Heart left ventricle (tissue), 16 donors: Measurements from ENCODE around the gene FLNB. TPM values are rescaled to one million over a fixed set of nuclear protein-coding genes. Genes with fewer than 3 reads are reported as not detected.

Source experiments
- ATAC-seq, 4 donors: fragments of 200-7000 bp; cut with Tn5 transposase; one replicate each; pipeline ENCODE4 v1.9.1; 2020 to 2022; ENCODE audit warnings: moderate library complexity in 4 of 4, mild to moderate bottlenecking in 3 of 4, moderate number of reproducible peaks in 1 of 4
- DNase-seq, 5 donors: peaks; one replicate each; pipeline ENCODE4 v3.0.0-alpha.2; 2020
- H3K27ac ChIP-seq, 12 donors: fragments of 200-600 bp; sonication (generic) in 4 of 12; one replicate each; pipeline versions ENCODE4 v1.5.0 to v1.8.0; 2016 to 2022; ENCODE audit warnings: mild to moderate bottlenecking in 2 of 12
- H3K27me3 ChIP-seq, 9 donors: fragments of 200-600 bp; sonication (generic) in 2 of 9; one replicate each; pipeline versions ENCODE4 v1.5.1 to v1.8.0; 2016 to 2022; ENCODE audit warnings: mild to moderate bottlenecking in 3 of 9
- H3K36me3 ChIP-seq, 9 donors: fragments of 200-600 bp; sonication (generic) in 2 of 9; one replicate each; pipeline versions ENCODE4 v1.5.0 to v1.8.0; 2018 to 2022; ENCODE audit warnings: mild to moderate bottlenecking in 2 of 9
- H3K4me1 ChIP-seq, 12 donors: fragments of 200-600 bp; sonication (generic) in 4 of 12; one replicate each; pipeline versions ENCODE4 v1.5.0 to v1.8.0; 2016 to 2022; ENCODE audit warnings: mild to moderate bottlenecking in 3 of 12
- H3K4me3 ChIP-seq, 12 donors: fragments of 200-600 bp; sonication (generic) in 4 of 12; one replicate each; pipeline versions ENCODE4 v1.5.0 to v1.8.0; 2017 to 2022; ENCODE audit warnings: mild to moderate bottlenecking in 9 of 12, moderate library complexity in 4 of 12
- H3K9me3 ChIP-seq, 12 donors: fragments of 200-600 bp; sonication (generic) in 4 of 12; one replicate each; pipeline versions ENCODE4 v1.5.0 to v1.8.0; 2016 to 2022; ENCODE audit warnings: mild to moderate bottlenecking in 1 of 12
- CTCF ChIP-seq, 12 donors: fragments of 200-600 bp; sonication (generic) in 4 of 12; IDR thresholded peaks; one replicate each; pipeline versions ENCODE4 v1.5.0 to v1.8.0; 2018 to 2022; ENCODE audit warnings: antibody characterized with exemption in 12 of 12, mild to moderate bottlenecking in 5 of 12
- POLR2A ChIP-seq, 2 donors: fragments of 450-650 bp; IDR thresholded peaks; one replicate each; pipeline ENCODE4 v1.6.1; 2017; ENCODE audit warnings: antibody characterized with exemption in 2 of 2, mild to moderate bottlenecking in 2 of 2, moderate library complexity in 2 of 2
- WGBS, 4 donors: extraction: QIAGEN DNeasy Blood & Tissue Kit in 2 of 4; methylation state at CpG; one replicate each; pipeline versions ENCODE4 v1.1.5 to v1.1.7; 2013 to 2018; 5-methylcytosine and 5-hydroxymethylcytosine counted together
- intact Hi-C, 10 donors: fragments of 100-400 bp; cut with DNase I; formaldehyde crosslinking; loops; one replicate each; pipeline versions ENCODE4 v1.11.1 to v1.14.2; 2022
- polyA plus RNA-seq, 2 donors: library from polyadenylated mRNA; stranded (reverse); fragments of 200-250 nt; gene quantifications; one replicate each; pipeline ENCODE4 v1.2.3, GENCODE V29; 2013
- total RNA-seq, 9 donors: library from RNA; depleted of rRNA in 2 of 9; stranded (reverse); fragments of >200 nt in 2 of 9; fragmentation: NEBNext Ultra II Directional in 3 of 9; extraction: Animal tissue kit (Norgen Biotek cat#: 25700) in 3 of 9; gene quantifications; one replicate each; pipeline versions ENCODE4 v1.1.0 to v1.2.4, GENCODE V29; 2016 to 2023
- donor health status: ischemic (EF 13 %, LVEDD 7.1; RV severe dilation, severe dysfunction).
- donor health status: healthy with polysubstance abuse.
- donor health status: DM: no; HTN: yes; CAD: no.
- donor health status: DM: no; HTN: no; CAD: no.
- donor health status: ischemic (EF 25% LVEDD 6.9; RV normal size, moderate dysfunction).
- donor health status: ischemic (EF 25% LVEDD 5.7; RV mildly dilated, moderate dysfunction).
- donor health status: healthy.
- donor health status: DM: yes; HTN: yes; CAD: no.
- donor health status: ischemic (EF 35%, LVEDD 5.7; RV mildly dilated, moderate dysfunction).
- donor health status: nonischemic (EF 11% LVEDD 7.7; RV severe dilation, severe dysfunction).
- donor health status: DM: yes; HTN: yes; CAD: no.
- donor health status: PGD.
- donor health status: ischemic (EF 29% LVEDD 5.4; RV normal size, mild dysfunction).
- donor health status: nonischemic (EF 23%, LVEDD 6.1; RV moderate dilation, normal function).

FLNB gene
- total and polyA plus RNA-seq, 11 donors: 30.5 to 75.6 (median 40.6) TPM

DNA sequence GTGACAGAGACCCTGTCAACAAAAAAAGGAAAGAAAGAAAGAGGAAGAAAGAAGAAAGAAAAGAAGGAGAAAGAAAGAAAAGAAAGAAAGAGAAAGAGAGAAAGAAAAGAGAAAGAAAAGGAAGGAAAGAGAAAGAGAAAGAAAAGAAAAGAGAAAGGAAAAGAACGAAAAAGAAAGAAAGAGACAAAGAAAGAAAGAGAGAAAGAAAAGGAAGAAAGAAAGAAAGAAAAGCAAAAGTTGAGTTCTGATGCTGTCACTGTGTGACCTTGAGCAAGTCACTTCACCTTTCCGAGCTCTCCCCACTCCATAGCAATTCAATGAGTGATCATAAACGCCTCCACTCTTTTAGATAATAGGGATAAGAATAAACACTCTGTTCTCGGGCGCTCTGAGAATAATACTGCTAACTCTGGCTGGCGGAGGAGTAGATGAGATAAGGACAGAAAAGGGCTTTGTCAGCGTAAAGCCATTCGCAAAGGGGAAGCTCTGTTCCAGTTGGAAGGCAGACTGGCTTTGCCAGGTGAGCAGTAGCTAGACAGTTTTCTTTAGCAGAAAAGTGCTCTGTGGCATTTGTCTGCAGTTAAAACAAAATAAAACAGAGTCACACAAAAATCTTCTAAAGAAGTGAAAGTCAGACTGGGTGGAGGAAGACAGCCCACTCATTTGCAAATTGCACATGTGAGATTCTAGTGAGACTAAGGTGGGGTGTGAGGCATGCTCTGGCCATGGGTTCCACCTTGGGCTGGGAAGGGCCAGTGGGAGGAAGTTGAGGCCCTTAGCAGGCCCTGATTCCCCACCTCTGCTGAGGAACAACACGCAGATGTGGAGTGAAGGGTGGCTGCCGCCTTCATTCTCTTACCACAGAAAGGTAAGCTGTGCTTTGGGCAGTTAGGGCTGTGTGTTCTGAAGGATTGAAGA, 9.6 kb upstream of the FLNB start:
- H3K27ac ChIP-seq: peak overlapping the region in 9 of 12 donors; percentile 3 to 74 (median 48)
- peaks cover 0 to 22% (median 9%) of the 10 kb centered on the region in 12 donors for H3K4me1 ChIP-seq
- no peak for TF ChIP-seq CTCF (IDR thresholded peaks at IDR 0.05)
- no peak for TF ChIP-seq POLR2A (IDR thresholded peaks at IDR 0.05)
- WGBS, 4 donors: 32 to 45% (median 40%) methylated on average over 10 of the region's 10 CpGs
- no peaks in the 10 kb centered on the region for H3K27me3 ChIP-seq
- H3K4me3 ChIP-seq: no peak overlapping the region
- no peaks in the 10 kb centered on the region for H3K9me3 ChIP-seq
- no peaks in the 10 kb centered on the region for H3K36me3 ChIP-seq
- ATAC-seq (peak; percentile 72 to 91 (median 84)), DNase-seq (no peak)
- intact Hi-C loops: no loop called here

DNA sequence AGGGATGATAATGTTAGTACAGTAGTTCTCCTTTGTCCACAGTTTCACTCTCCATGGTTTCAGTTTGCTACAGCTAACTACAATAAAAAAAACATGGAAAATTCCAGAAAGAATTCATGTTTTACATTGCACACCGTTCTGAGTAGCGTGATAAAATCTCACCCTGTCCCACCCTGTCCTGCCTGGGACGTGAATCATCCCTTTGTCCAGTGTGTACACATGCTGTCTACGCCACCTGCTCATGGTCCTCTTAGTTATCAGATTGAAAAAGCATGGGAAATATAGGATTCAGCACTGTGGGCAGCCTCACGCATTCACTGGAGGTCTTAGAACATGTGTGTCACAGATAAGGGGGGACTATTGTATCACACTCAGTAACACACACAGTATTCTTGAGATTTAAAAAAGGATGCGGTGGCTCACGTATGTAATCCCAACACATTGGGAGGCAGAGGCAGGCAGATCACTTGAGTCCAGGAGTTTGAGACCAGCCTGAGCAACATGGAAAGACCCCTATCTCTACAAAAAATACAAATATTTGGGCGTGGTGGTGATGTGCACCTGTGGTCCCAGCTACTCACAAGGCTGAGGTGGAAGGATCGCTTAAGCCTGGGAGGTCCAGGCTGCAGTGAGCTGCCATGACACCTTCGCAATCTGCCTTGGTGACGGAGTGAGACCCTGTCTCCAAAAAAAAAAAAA, 8.7 kb upstream of the FLNB start:
- H3K4me3 ChIP-seq: no peak overlapping the region
- no peaks in the 10 kb centered on the region for H3K9me3 ChIP-seq
- H3K36me3 ChIP-seq: no peaks in the 10 kb centered on the region
- peak overlapping the region in 3 of 12 donors; percentile 63 to 74 (median 63) for H3K27ac ChIP-seq
- no peaks in the 10 kb centered on the region for H3K27me3 ChIP-seq
- intact Hi-C loops: loop anchor here in 3 of 10 donors (10.0 kb wide), 2 partner anchors 175 to 305 kb away; partner anchors contain the start of genes HTD2 (in 2 of the 3) and RPP14 (in 2 of the 3)
- peak in 2 of 4 donors; percentile 20 to 25 for ATAC-seq
- no peak for DNase-seq
- 83 to 87% (median 85%) methylated on average over 11 of the region's 11 CpGs for WGBS, 4 donors
- TF ChIP-seq CTCF (IDR thresholded peaks at IDR 0.05): no peak
- no peak for TF ChIP-seq POLR2A (IDR thresholded peaks at IDR 0.05)
- H3K4me1 ChIP-seq: peaks cover 0 to 22% (median 9%) of the 10 kb centered on the region in 12 donors

DNA sequence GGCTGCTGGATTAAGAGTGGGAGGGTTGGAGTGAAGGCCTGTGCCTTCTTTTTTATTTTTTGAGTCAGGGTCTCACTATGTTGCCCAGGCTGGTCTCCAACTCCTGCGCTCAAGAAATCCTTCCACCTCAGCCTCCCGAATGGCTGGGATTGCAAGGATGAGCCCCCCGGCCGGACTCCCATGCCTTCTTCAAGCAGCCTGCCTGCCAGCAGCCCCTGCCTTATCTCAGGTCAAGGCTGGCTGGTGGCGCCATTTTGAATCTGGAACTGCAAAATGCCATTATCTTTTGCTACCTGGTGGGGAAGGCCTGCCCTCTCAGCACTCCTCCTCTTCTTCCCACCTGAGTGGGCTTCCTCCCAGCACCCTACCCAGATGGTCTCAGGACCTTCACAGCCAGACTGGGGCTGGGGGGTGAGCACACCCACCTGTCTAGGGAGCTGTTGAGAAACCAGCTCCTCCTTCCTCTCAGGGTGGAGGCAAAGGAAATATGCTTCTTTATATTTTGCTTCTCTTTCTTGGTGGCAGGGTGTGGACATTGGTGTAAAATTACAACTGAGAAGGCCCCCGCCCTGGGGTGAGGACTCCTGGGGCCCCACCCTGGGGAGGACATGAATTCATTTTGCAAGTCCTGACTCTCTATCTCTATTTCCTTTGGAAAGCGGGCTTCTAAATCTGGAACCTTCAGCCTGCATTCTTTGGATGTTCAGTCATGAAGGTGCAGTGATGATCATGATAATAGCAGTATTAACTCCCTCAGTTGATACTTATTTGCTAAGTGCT, 7.7 kb upstream of the FLNB start:
- H3K27me3 ChIP-seq: no peaks in the 10 kb centered on the region
- DNase-seq: no peak
- ATAC-seq: peak in 1 of 4 donors; percentile 4
- H3K4me3 ChIP-seq: no peak overlapping the region
- H3K9me3 ChIP-seq: no peaks in the 10 kb centered on the region
- TF ChIP-seq CTCF (IDR thresholded peaks at IDR 0.05): no peak
- peak overlapping the region in 1 of 12 donors; percentile 2 for H3K27ac ChIP-seq
- H3K36me3 ChIP-seq: no peaks in the 10 kb centered on the region
- intact Hi-C loops: loop anchor here in 3 of 10 donors (10.0 kb wide), 2 partner anchors 174 to 304 kb away; partner anchors contain the start of genes HTD2 (in 2 of the 3) and RPP14 (in 2 of the 3)
- 81 to 88% (median 85%) methylated on average over 7 of the region's 7 CpGs for WGBS, 4 donors
- peaks cover 0 to 22% (median 9%) of the 10 kb centered on the region in 12 donors for H3K4me1 ChIP-seq
